ENCODE results near the gene U2SURP.
A peak's percentile ranks its signal among the peaks of the same experiment; 100 is the strongest.

Gene U2SURP

DNA sequence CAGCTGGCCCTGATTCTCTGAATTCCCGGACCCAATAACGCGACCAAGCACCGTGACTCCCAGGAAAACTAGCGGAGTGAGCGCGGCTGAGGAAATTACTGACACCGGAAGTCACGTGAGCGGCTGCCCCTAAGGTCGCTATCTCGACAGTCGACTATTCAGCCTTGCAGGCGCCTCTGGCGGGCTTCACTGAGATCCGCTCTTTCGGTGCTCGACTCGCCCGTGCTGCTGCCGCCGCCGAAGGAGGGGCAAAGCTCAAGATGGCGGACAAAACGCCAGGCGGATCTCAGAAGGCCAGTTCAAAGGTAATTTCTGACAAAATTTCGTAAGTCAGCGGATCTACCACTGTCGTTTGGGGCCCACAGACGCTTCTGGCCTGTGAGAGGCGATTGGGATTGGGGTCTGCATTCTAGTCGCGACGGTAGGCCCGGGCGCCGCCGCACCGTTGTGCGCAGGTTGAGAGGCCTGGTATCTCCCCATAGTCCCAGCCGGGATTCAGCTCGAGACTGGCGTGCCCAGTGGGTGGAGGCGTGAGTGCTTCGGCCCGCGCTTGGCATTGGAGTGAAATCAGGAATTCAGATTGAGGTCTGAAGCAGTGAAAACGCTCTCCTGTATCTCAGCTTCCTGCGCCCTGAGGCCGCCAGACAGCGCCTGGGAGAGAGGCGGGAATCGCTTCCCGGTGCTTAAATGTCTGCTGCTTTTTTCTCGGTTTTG lies at the start of gene U2SURP:
Gene U2SURP, plus strand, starts transcription at position 202 of the 714 bp plus-strand sequence. Its CDS starts 59 bp downstream, at position 261.
- H3K27ac ChIP-seq (ENCODE audit: low read depth, low read length), result peak within 1 kb of the TSS; percentile 77
- H3K4me1 ChIP-seq (ENCODE audit: control insufficient read depth, low read length), result peaks cover 45% of the 10 kb centered on the region
- H3K9me3 ChIP-seq (ENCODE audit: control insufficient read depth, insufficient read depth, low read length), result no peaks in the 10 kb centered on the region
- H3K9me2 ChIP-seq (replicated peaks; ENCODE audit: control insufficient read depth, low read length), result no peaks in the 10 kb centered on the region
- H3K36me3 ChIP-seq (ENCODE audit: control insufficient read depth, low read length), result peaks cover 35% of the 10 kb centered on the region
- no peak for TF ChIP-seq EZH2phosphoT487 (IDR thresholded peaks at IDR 0.05; ENCODE audit: borderline replicate concordance, low read length)
- TF ChIP-seq CTCF (IDR thresholded peaks at IDR 0.05; ENCODE audit: low read depth, low read length, poor library complexity, severe bottlenecking), result no peak
- H3K79me2 ChIP-seq (ENCODE audit: control insufficient read depth, low read length), result peaks cover 65% of the 10 kb centered on the region
- H4K20me1 ChIP-seq (ENCODE audit: control insufficient read depth, insufficient read depth, low read depth, low read length), result peaks cover 21% of the 10 kb centered on the region
- peak within 1 kb of the TSS; percentile 87 for H3K4me2 ChIP-seq (ENCODE audit: low read length)
- H3F3A ChIP-seq (ENCODE audit: control insufficient read depth, insufficient read depth), result no peaks in the 10 kb centered on the region
- H3K27me3 ChIP-seq (ENCODE audit: control insufficient read depth, low read length), result no peaks in the 10 kb centered on the region
- H3K4me3 ChIP-seq (ENCODE audit: low read length), result peak within 1 kb of the TSS; percentile 98

GRCh38 chr3:142951794-142952193 lies 49.6 kb upstream of the U2SURP start:
- Histone ChIP-seq H3K79me2 (ENCODE audit: control insufficient read depth, low read length) (no peaks in the 10 kb centered on the region), H4K20me1 (ENCODE audit: control insufficient read depth, insufficient read depth, low read depth, low read length) (no peaks in the 10 kb centered on the region), H3K4me2 (ENCODE audit: low read length) (no peak overlapping the region), H3K27me3 (ENCODE audit: control insufficient read depth, low read length) (peaks cover 17% of the 10 kb centered on the region), H3K4me3 (ENCODE audit: low read length) (no peak overlapping the region), H3F3A (ENCODE audit: control insufficient read depth, insufficient read depth) (no peaks in the 10 kb centered on the region), H3K27ac (ENCODE audit: low read depth, low read length) (no peak overlapping the region), H3K9me3 (ENCODE audit: control insufficient read depth, insufficient read depth, low read length) (no peaks in the 10 kb centered on the region), H3K4me1 (ENCODE audit: control insufficient read depth, low read length) (no peaks in the 10 kb centered on the region), H3K9me2 (replicated peaks; ENCODE audit: control insufficient read depth, low read length) (no peaks in the 10 kb centered on the region), H3K36me3 (ENCODE audit: control insufficient read depth, low read length) (no peaks in the 10 kb centered on the region)
- TF ChIP-seq EZH2phosphoT487 (IDR thresholded peaks at IDR 0.05; ENCODE audit: borderline replicate concordance, low read length) (no peak), CTCF (IDR thresholded peaks at IDR 0.05; ENCODE audit: low read depth, low read length, poor library complexity, severe bottlenecking) (no peak)

DNA sequence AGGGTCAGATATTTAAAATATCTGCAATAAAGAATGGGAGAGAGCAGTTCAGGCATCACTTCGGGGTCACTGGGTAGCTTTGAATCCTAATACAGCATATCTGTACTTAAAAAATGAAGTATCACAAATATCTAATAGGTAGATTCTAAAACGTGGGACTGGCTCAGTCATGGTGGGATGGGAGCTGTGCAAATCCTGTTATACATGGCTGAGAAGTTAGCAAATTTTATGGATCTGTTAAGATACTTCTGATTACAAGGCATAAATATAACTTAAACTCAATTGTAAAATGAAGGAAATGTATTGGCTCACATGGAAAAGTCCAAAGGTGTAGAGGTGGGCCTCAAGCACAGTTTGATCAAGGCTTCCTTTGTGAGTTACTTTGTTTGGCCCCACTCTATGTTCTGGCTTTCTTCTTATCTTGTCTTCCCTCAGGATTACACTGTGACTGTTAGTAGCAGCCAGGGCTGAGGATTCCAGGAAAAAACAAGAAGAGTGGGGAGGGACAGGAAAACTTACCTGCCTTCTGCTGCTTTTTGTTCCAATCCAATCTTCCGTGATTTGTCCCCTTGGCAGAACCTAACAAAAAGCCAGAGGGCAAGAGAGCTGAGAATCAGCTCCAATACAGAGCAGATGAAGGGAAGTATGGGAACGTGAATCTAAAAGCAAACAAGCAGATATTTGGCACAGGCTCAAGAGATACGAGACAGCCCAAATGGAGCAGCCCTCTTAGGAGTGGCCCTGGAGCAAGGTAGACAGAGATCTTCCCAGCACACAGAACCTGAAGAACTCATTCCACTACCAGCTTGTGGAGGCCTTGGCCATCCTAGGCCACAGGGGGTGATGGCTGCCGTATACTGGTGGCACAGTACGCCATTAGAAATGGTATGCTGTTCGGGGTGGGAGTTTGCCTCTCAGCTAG lies 48.8 kb upstream of the U2SURP start:
- no peak for TF ChIP-seq CTCF (IDR thresholded peaks at IDR 0.05; ENCODE audit: low read depth, low read length, poor library complexity, severe bottlenecking)
- no peaks in the 10 kb centered on the region for H3K36me3 ChIP-seq (ENCODE audit: control insufficient read depth, low read length)
- no peak overlapping the region for H3K27ac ChIP-seq (ENCODE audit: low read depth, low read length)
- no peaks in the 10 kb centered on the region for H3K79me2 ChIP-seq (ENCODE audit: control insufficient read depth, low read length)
- no peaks in the 10 kb centered on the region for H3K4me1 ChIP-seq (ENCODE audit: control insufficient read depth, low read length)
- H3K9me3 ChIP-seq (ENCODE audit: control insufficient read depth, insufficient read depth, low read length), result no peaks in the 10 kb centered on the region
- no peaks in the 10 kb centered on the region for H4K20me1 ChIP-seq (ENCODE audit: control insufficient read depth, insufficient read depth, low read depth, low read length)
- H3K9me2 ChIP-seq (replicated peaks; ENCODE audit: control insufficient read depth, low read length), result no peaks in the 10 kb centered on the region
- H3K27me3 ChIP-seq (ENCODE audit: control insufficient read depth, low read length), result peaks cover 22% of the 10 kb centered on the region
- no peak overlapping the region for H3K4me2 ChIP-seq (ENCODE audit: low read length)
- no peak overlapping the region for H3K4me3 ChIP-seq (ENCODE audit: low read length)
- no peaks in the 10 kb centered on the region for H3F3A ChIP-seq (ENCODE audit: control insufficient read depth, insufficient read depth)

Measured in DOHH2 (cell line).